HCT116 (cell line): ENCODE results near the gene FKBP15.

Experiments
- CBX3 ChIP-seq: IDR thresholded peaks from 2 replicates; pipeline ENCODE4 v1.6.1; 2012; ENCODE audit warnings: low read depth
- CTCF ChIP-seq, 3 experiments: fragments of 200-600 bp in 1 of 3; sonication (generic) in 1 of 3; IDR thresholded peaks in 2 of 3; conservative IDR thresholded peaks in 1 of 3; 2 replicates each; pipeline ENCODE4 v1.5.1; 2012 to 2017; ENCODE audit warnings: low read depth in 2 of 3, low read length in 2 of 3, antibody characterized with exemption in 1 of 3, borderline replicate concordance in 1 of 3, control low read depth in 1 of 3, mild to moderate bottlenecking in 1 of 3, mixed read lengths in 1 of 3, mixed run types in 1 of 3, moderate library complexity in 1 of 3; ENCODE audit not compliant: insufficient read depth in 1 of 3
- EGR1 ChIP-seq: IDR thresholded peaks from 2 replicates; pipeline ENCODE4 v1.6.1; 2012; ENCODE audit warnings: low read depth
- EZH2 ChIP-seq: fragments of 200-600 bp; sonication (generic); IDR thresholded peaks from 2 replicates; pipeline ENCODE4 v1.6.1; 2017; ENCODE audit warnings: antibody characterized with exemption, mixed run types
- EZH2phosphoT487 ChIP-seq: fragments of 200-600 bp; IDR thresholded peaks from 2 replicates; pipeline ENCODE4 v1.6.1; 2018; ENCODE audit warnings: antibody characterized with exemption, borderline replicate concordance
- POLR2A ChIP-seq: IDR thresholded peaks from 2 replicates; pipeline ENCODE4 v1.7.0; 2011; ENCODE audit warnings: borderline replicate concordance; ENCODE audit not compliant: insufficient read depth, insufficient read length; ENCODE audit errors: extremely low read depth
- SP1 ChIP-seq: IDR thresholded peaks from 2 replicates; pipeline ENCODE4 v1.6.1; 2012; ENCODE audit warnings: low read depth
- SRF ChIP-seq: IDR thresholded peaks from 2 replicates; pipeline ENCODE4 v1.6.1; 2012; ENCODE audit warnings: low read depth
- YY1 ChIP-seq: IDR thresholded peaks from 2 replicates; pipeline ENCODE4 v1.6.1; 2011; ENCODE audit warnings: low read length, low read depth, moderate library complexity, mild to moderate bottlenecking; ENCODE audit not compliant: insufficient replicate concordance; ENCODE audit errors: extremely low read depth
- ZBTB33 ChIP-seq: IDR thresholded peaks from 2 replicates; pipeline ENCODE4 v1.6.1; 2011; ENCODE audit warnings: mild to moderate bottlenecking, low read length, moderate library complexity; ENCODE audit not compliant: insufficient replicate concordance; ENCODE audit errors: extremely low read depth

- no peak for TF ChIP-seq YY1
- TF ChIP-seq POLR2A = no peak
- no peak for TF ChIP-seq EZH2
- TF ChIP-seq CTCF (IDR thresholded peaks at IDR 0.05 in 2 of 3, conservative IDR thresholded peaks at IDR 0.05 in 1 of 3; ENCODE audit: borderline replicate concordance in 1 of 3, insufficient read depth in 1 of 3, low read depth in 2 of 3, low read length in 2 of 3) = no peak
- TF ChIP-seq EGR1 = no peak
- TF ChIP-seq SP1 = no peak
- no peak for TF ChIP-seq EZH2phosphoT487
- no peak for TF ChIP-seq ZBTB33
- TF ChIP-seq SRF = no peak
- no peak for TF ChIP-seq CBX3
Measured at GRCh38 chr9:113186137-113186755, 34.8 kb downstream of the FKBP15 start.
